HepG2 (cell line): ENCODE measurements around the gene TJAP1. TPM values are rescaled to one million over a fixed set of nuclear protein-coding genes. Genes with fewer than 3 reads are reported as not detected.

ENCODE experiments used
- FOXA1 ChIP-seq, 2 experiments: fragments of 450-650 bp in 1 of 2; sonication (generic) in 1 of 2; formaldehyde crosslinking in 1 of 2; IDR thresholded peaks; 2 replicates each; pipeline versions ENCODE4 v1.4.0 to v1.6.1; 2016 to 2020; ENCODE audit warnings: missing genetic modification reagents in 1 of 2
- HES4 ChIP-seq: sonication (generic); formaldehyde crosslinking; IDR thresholded peaks from 2 replicates; pipeline ENCODE4 v1.9.0; 2021; ENCODE audit warnings: mild to moderate bottlenecking, missing genetic modification reagents, borderline replicate concordance
- HMGXB3 ChIP-seq: sonication (generic); formaldehyde crosslinking; IDR thresholded peaks from 2 replicates; pipeline ENCODE4 v1.4.0; 2020; ENCODE audit warnings: missing genetic modification reagents, borderline replicate concordance
- KAT7 ChIP-seq: IDR thresholded peaks from 2 replicates; pipeline ENCODE4 v1.6.1; 2018; ENCODE audit warnings: borderline replicate concordance, missing compliant biosample characterization
- KLF16 ChIP-seq, 2 experiments: sonication (generic) in 1 of 2; formaldehyde crosslinking in 1 of 2; IDR thresholded peaks; 2 replicates each; pipeline versions ENCODE4 v1.6.1 to v1.8.0; 2016 to 2023; ENCODE audit warnings: missing genetic modification reagents in 2 of 2, missing compliant biosample characterization in 1 of 2
- LBX2 ChIP-seq: sonication (generic); formaldehyde crosslinking; IDR thresholded peaks from 2 replicates; pipeline ENCODE4 v1.5.0; 2020; ENCODE audit warnings: missing genetic modification reagents, mild to moderate bottlenecking, borderline replicate concordance
- POLR2AphosphoS5 ChIP-seq: IDR thresholded peaks from 2 replicates; pipeline ENCODE4 v1.6.1; 2012; ENCODE audit warnings: low read depth, low read length
- SOX6 ChIP-seq, 2 experiments: fragments of 450-650 bp in 1 of 2; sonication (generic) in 1 of 2; formaldehyde crosslinking in 1 of 2; IDR thresholded peaks; 2 replicates each; pipeline versions ENCODE4 v1.4.0 to v1.6.1; 2017 to 2020; ENCODE audit warnings: antibody characterized with exemption in 1 of 2, mild to moderate bottlenecking in 1 of 2, missing genetic modification reagents in 1 of 2
- UBTF ChIP-seq: sonication (generic); formaldehyde crosslinking; IDR thresholded peaks from 2 replicates; pipeline ENCODE4 v1.4.0; 2020; ENCODE audit warnings: mild to moderate bottlenecking, missing genetic modification reagents
- ZNF468 ChIP-seq: sonication (generic); formaldehyde crosslinking; IDR thresholded peaks from 2 replicates; pipeline ENCODE4 v1.8.0; 2022; ENCODE audit warnings: mild to moderate bottlenecking, moderate library complexity, missing genetic modification reagents
- polyA plus RNA-seq, 8 experiments: library from polyadenylated mRNA; depleted of rRNA in 3 of 8; stranded (reverse) in 7 of 8; unstranded in 1 of 8; fragments of >200 nt; fragmentation: Illumina TruSeq in 4 of 8; extraction: Trizol in 4 of 8; gene quantifications; 2 replicates each; pipeline versions ENCODE4 v1.2.1 to v1.2.3, GENCODE V29; 2011 to 2016; ENCODE audit warnings: low read depth in 4 of 8, missing spikeins in 1 of 8, mixed read lengths in 1 of 8; ENCODE audit not compliant: insufficient read depth in 1 of 8
- total RNA-seq, 5 experiments: library from RNA; depleted of rRNA; stranded (reverse); fragments of >200 nt; fragmentation: Illumina TruSeq; extraction: Trizol; gene quantifications; 2 replicates each; pipeline ENCODE4 v1.2.3, GENCODE V29; 2016; ENCODE audit warnings: low read depth in 1 of 5
- TF ChIP-seq, protein P1 (sequence below): sonication (generic); formaldehyde crosslinking; IDR thresholded peaks from 2 replicates; pipeline ENCODE4 v1.5.1; 2020; ENCODE audit warnings: missing genetic modification reagents, mild to moderate bottlenecking, borderline replicate concordance
- TF ChIP-seq, protein P2 (sequence below): sonication (generic); formaldehyde crosslinking; conservative IDR thresholded peaks from 2 replicates; pipeline ENCODE4 v1.4.0; 2020; ENCODE audit warnings: missing genetic modification reagents

The TJAP1 gene
- total and polyA plus RNA-seq, 2 of the 13 experiments (the other 11 are each of a cell fraction or from before 2014, with no cell fraction given) = 15.7 to 41.6 TPM

- TF ChIP-seq LBX2 (CRISPR knock-in tag) (peak; percentile 41; the same call in 1 of the 2 replicates), SOX6 (IDR thresholded peaks at IDR 0.05) (no peak), SOX6 (CRISPR knock-in tag; IDR thresholded peaks at IDR 0.05) (no peak), ZNF468 (CRISPR knock-in tag) (no peak), KLF16 (CRISPR knock-in tag; IDR thresholded peaks at IDR 0.05) (0 out of 4 replicates have a peak, but pooled peaks of 1 of the 2 experiments have one; percentile 30), UBTF (no peak), KAT7 (CRISPR knock-in tag) (no peak), FOXA1 (IDR thresholded peaks at IDR 0.05) (no peak), FOXA1 (CRISPR knock-in tag; IDR thresholded peaks at IDR 0.05) (no peak), POLR2AphosphoS5 (0 out of 2 replicates have a peak, but pooled peaks have one; percentile 25), HES4 (CRISPR knock-in tag) (0 out of 2 replicates have a peak, but pooled peaks have one; percentile 25), HMGXB3 (CRISPR knock-in tag) (no peak)
- TF ChIP-seq, protein P1, sequence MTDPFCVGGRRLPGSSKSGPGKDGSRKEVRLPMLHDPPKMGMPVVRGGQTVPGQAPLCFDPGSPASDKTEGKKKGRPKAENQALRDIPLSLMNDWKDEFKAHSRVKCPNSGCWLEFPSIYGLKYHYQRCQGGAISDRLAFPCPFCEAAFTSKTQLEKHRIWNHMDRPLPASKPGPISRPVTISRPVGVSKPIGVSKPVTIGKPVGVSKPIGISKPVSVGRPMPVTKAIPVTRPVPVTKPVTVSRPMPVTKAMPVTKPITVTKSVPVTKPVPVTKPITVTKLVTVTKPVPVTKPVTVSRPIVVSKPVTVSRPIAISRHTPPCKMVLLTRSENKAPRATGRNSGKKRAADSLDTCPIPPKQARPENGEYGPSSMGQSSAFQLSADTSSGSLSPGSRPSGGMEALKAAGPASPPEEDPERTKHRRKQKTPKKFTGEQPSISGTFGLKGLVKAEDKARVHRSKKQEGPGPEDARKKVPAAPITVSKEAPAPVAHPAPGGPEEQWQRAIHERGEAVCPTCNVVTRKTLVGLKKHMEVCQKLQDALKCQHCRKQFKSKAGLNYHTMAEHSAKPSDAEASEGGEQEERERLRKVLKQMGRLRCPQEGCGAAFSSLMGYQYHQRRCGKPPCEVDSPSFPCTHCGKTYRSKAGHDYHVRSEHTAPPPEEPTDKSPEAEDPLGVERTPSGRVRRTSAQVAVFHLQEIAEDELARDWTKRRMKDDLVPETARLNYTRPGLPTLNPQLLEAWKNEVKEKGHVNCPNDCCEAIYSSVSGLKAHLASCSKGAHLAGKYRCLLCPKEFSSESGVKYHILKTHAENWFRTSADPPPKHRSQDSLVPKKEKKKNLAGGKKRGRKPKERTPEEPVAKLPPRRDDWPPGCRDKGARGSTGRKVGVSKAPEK (CRISPR knock-in tag) = no peak
- TF ChIP-seq, protein P2, sequence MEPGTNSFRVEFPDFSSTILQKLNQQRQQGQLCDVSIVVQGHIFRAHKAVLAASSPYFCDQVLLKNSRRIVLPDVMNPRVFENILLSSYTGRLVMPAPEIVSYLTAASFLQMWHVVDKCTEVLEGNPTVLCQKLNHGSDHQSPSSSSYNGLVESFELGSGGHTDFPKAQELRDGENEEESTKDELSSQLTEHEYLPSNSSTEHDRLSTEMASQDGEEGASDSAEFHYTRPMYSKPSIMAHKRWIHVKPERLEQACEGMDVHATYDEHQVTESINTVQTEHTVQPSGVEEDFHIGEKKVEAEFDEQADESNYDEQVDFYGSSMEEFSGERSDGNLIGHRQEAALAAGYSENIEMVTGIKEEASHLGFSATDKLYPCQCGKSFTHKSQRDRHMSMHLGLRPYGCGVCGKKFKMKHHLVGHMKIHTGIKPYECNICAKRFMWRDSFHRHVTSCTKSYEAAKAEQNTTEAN (CRISPR knock-in tag) = no peak
These were observed 14.6 kb downstream of the TJAP1 start (continued) for GRCh38 chr6:43491750-43492661.
